Bronchial epithelial cell (primary cell): ENCODE results near the gene ZC3H8. TPM values are rescaled to one million over a fixed set of nuclear protein-coding genes. Genes with fewer than 3 reads are reported as not detected.
A peak's percentile ranks its signal among the peaks of the same experiment; 100 is the strongest.

Experiments used
- DNase-seq: peaks from one replicate; pipeline ENCODE4 v3.0.0-alpha.2; 2010; ENCODE audit warnings: low read depth
- FAIRE-seq: peaks from 2 replicates; lab custom pipeline; 2011; peaks lifted over from hg19 to GRCh38; lab: Jason Lieb, UNC
- H3K27me3 ChIP-seq: 2 replicates; pipeline ENCODE4 v1.5.1; 2011; ENCODE audit warnings: low read length; ENCODE audit not compliant: control insufficient read depth, insufficient read depth
- H3K36me3 ChIP-seq: 2 replicates; pipeline ENCODE4 v1.5.1; 2011; ENCODE audit warnings: low read length; ENCODE audit not compliant: control insufficient read depth, insufficient read depth
- H3K4me3 ChIP-seq: 2 replicates; pipeline ENCODE4 v1.5.1; 2011; ENCODE audit warnings: mild to moderate bottlenecking, low read depth, low read length, control low read depth
- total RNA-seq: library from RNA; depleted of rRNA; stranded (reverse); fragments of >200 nt; gene quantifications from 2 replicates; pipeline ENCODE4 v1.2.1, GENCODE V29; 2014
- TF ChIP-seq, protein P1 (sequence below): IDR thresholded peaks from 2 replicates; pipeline ENCODE4 v1.5.1; 2011; ENCODE audit warnings: mild to moderate bottlenecking, moderate library complexity, low read length, control low read depth, inconsistent platforms; ENCODE audit not compliant: insufficient read depth, severe bottlenecking

The ZC3H8 gene
- total RNA-seq, 1 donor from 2014 or later: 7.9 TPM

DNA sequence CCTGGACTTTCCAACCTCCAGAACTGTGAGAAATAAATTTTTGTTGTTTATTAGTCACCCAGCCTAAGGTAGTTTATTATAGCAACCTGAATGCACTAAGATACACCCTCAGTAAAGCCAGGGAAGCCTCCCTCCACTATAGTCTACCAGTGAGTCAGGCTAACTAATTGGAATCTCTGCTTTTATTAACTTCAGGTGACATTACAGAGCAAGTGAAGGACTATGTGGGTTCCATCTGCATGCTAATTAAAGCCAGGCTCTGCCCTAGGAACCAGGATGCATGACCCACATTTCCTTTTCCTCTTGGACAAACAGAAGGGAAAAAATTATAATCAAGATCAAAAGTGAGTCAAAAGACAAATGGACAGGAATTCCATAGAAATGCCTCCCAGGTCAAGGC, 56.1 kb downstream of the ZC3H8 start:
- FAIRE-seq: no peak
- Histone ChIP-seq H3K27me3 (no peaks in the 10 kb centered on the region), H3K4me3 (no peak overlapping the region), H3K36me3 (no peaks in the 10 kb centered on the region)
- DNase-seq: peak; percentile 36
- TF ChIP-seq, protein P1, sequence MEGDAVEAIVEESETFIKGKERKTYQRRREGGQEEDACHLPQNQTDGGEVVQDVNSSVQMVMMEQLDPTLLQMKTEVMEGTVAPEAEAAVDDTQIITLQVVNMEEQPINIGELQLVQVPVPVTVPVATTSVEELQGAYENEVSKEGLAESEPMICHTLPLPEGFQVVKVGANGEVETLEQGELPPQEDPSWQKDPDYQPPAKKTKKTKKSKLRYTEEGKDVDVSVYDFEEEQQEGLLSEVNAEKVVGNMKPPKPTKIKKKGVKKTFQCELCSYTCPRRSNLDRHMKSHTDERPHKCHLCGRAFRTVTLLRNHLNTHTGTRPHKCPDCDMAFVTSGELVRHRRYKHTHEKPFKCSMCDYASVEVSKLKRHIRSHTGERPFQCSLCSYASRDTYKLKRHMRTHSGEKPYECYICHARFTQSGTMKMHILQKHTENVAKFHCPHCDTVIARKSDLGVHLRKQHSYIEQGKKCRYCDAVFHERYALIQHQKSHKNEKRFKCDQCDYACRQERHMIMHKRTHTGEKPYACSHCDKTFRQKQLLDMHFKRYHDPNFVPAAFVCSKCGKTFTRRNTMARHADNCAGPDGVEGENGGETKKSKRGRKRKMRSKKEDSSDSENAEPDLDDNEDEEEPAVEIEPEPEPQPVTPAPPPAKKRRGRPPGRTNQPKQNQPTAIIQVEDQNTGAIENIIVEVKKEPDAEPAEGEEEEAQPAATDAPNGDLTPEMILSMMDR: no peak

GRCh38 chr2:112197868-112198267, 57.0 kb downstream of the ZC3H8 start:
- TF ChIP-seq, protein P1: no peak
- Histone ChIP-seq H3K36me3 (no peaks in the 10 kb centered on the region), H3K4me3 (no peak overlapping the region), H3K27me3 (no peaks in the 10 kb centered on the region)
- FAIRE-seq (no peak), DNase-seq (no peak)

GRCh38 chr2:112195950-112196349, 58.9 kb downstream of the ZC3H8 start:
- TF ChIP-seq, protein P1: no peak
- FAIRE-seq (no peak), DNase-seq (no peak)
- Histone ChIP-seq H3K36me3 (no peaks in the 10 kb centered on the region), H3K4me3 (no peak overlapping the region), H3K27me3 (no peaks in the 10 kb centered on the region)

DNA sequence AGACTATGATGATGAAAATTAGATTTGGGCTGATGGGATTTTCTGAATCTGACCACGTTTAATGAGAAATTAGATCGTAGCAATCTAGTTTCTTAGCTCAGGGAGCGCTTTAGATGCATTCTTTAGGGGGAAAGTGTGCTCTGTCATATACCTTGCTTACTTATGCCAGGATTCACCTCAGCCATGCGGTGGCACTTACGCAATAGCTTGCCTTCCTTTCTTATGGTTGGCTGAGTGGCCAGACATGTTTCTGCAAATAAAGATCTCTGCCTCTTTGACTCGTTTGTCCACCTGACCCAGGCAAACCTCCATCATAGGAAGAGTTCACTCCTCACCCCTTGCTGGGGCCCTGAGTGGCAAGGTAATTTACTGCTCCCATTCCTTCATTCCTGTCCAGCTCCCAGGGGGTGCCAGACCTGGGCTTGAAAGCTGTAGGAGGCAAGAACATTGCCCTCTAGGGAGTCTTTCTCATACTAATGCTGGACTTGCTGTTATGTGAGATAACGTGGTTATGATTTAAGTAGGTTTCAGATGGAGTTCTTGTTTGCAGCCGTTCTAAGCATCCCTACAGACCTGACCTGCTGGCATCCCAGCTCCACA, 59.6 kb downstream of the ZC3H8 start:
- Histone ChIP-seq H3K36me3 (no peaks in the 10 kb centered on the region), H3K27me3 (no peaks in the 10 kb centered on the region), H3K4me3 (no peak overlapping the region)
- FAIRE-seq (no peak), DNase-seq (peak; percentile 52)
- TF ChIP-seq, protein P1: no peak

DNA sequence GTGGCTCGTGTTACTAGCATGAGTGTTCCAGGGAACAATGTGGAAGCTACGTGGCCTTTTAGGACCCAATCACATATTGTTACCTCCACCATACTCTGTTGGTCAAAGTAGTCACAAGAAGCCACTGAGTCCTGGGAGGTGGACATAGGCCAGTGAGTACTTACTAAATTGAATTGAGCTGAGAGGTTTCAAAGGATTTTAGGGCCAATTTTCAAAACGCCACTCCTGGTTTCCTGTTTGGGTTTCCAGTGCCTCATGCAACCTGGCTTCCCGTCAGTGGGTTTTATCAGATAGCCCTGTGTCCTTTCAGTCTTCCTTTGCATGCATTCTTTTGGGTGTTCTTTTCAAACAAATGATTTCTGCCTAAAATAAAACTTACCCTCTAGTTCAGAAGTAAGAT, 60.4 kb downstream of the ZC3H8 start:
- Histone ChIP-seq H3K4me3 (no peak overlapping the region), H3K36me3 (no peaks in the 10 kb centered on the region), H3K27me3 (no peaks in the 10 kb centered on the region)
- no peak for FAIRE-seq
- TF ChIP-seq, protein P1: no peak
- no peak for DNase-seq

GRCh38 chr2:112194028-112194427, 60.8 kb downstream of the ZC3H8 start:
- TF ChIP-seq, protein P1: no peak
- H3K36me3 ChIP-seq: no peaks in the 10 kb centered on the region
- H3K4me3 ChIP-seq: no peak overlapping the region
- FAIRE-seq (no peak), DNase-seq (no peak)
- H3K27me3 ChIP-seq: no peaks in the 10 kb centered on the region
